GM12864 (cell line): Measurements from ENCODE around the gene SMAP2.

Source experiments
- DNase-seq: peaks from one replicate; pipeline ENCODE4 v3.0.0-alpha.2; 2011; ENCODE audit warnings: low read depth
- H3K4me3 ChIP-seq: 2 replicates; pipeline ENCODE4 v1.5.1; 2011; ENCODE audit warnings: mild to moderate bottlenecking, low read depth, low read length, control low read depth
- TF ChIP-seq, protein P1 (sequence below): IDR thresholded peaks from 2 replicates; pipeline ENCODE4 v1.5.1; 2011; ENCODE audit warnings: low read depth, mild to moderate bottlenecking, moderate library complexity, low read length, control low read depth, inconsistent platforms; ENCODE audit errors: missing control alignments

The SMAP2 gene

GRCh38 chr1:40396420-40396819 lies 22.9 kb downstream of the SMAP2 start:
- no peak overlapping the region for H3K4me3 ChIP-seq
- no peak for DNase-seq
- TF ChIP-seq, protein P1, sequence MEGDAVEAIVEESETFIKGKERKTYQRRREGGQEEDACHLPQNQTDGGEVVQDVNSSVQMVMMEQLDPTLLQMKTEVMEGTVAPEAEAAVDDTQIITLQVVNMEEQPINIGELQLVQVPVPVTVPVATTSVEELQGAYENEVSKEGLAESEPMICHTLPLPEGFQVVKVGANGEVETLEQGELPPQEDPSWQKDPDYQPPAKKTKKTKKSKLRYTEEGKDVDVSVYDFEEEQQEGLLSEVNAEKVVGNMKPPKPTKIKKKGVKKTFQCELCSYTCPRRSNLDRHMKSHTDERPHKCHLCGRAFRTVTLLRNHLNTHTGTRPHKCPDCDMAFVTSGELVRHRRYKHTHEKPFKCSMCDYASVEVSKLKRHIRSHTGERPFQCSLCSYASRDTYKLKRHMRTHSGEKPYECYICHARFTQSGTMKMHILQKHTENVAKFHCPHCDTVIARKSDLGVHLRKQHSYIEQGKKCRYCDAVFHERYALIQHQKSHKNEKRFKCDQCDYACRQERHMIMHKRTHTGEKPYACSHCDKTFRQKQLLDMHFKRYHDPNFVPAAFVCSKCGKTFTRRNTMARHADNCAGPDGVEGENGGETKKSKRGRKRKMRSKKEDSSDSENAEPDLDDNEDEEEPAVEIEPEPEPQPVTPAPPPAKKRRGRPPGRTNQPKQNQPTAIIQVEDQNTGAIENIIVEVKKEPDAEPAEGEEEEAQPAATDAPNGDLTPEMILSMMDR: no peak

GRCh38 chr1:40397258-40397657 lies 23.7 kb downstream of the SMAP2 start:
- TF ChIP-seq, protein P1: no peak
- H3K4me3 ChIP-seq: no peak overlapping the region
- no peak for DNase-seq

DNA sequence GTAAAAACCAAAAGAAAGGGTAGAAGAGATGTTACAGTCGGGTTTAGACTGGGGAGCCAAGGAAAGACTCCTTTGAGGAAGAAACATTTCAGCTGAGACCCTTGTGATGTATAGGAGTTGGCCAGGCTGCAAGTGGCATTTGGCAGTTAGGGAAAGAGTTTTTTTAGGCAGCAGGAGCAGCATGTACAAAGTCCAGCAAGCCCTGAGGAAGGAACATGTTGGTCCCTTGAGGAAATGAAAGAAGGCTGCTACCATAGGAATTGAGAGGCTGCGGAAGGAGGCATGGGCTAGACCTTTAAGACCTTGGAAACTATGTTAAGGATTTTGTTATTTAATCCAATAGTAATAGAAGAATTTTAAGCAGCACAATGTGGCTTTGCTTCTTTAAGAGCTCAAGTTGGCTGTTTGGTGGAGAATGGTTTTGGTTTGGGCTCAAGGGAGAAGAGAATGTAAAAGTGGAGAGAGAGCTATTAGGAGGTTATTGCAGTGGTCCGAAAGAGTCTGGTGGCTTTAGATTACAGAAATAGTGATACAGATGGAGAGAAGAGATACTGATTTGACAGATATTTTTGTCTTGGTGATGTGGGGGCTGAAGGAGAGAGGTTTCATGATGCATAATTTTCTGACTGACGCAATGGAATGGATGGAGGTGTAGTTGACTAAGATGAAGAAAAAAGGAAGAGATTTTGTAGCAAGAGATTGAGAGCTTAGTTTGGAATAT lies 26.6 kb downstream of the SMAP2 start:
- TF ChIP-seq, protein P1: no peak
- H3K4me3 ChIP-seq: peak overlapping the region; percentile 44; the same call in 1 of the 2 replicates
- peak; percentile 82 for DNase-seq

- no peak for DNase-seq
- H3K4me3 ChIP-seq: peak overlapping the region; percentile 44
- TF ChIP-seq, protein P1: no peak
Observed at GRCh38 chr1:40401473-40402201, 28.1 kb downstream of the SMAP2 start.

DNA sequence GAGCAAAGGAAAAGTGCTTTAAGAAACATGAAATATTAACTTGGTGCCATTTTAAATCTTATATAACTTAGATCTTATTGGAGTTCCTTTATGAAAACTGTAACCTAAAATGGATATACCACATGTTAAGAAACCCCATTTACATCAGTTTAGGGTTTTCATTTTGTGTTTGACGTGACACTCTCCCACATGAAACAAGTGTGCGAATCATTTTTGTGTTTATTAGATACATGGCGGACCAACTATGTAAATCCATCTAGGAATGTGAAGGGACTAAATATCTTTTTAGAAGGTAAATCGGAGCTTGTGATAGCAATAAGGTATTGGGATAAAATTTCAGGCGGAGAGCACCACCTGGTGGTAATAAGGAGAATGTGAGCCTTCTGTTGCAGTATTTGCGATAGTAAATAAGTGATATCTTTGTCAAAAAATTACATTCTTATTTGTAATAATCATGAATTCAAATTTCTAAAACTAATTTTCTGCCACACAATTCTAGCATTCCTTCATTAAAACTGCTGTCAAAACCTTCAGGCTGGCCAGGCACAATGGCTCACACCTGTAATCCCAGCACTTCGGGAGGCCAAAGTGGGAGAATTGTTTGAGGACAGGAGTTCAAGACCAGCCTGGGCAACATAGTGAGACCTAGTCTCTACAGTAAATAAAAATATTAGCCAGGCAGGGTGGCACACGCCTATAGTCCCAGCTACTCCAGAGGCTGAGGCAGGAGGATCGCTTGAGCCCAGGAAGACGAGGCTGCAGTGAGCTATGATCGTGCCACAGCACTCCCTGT lies 31.3 kb downstream of the SMAP2 start:
- DNase-seq: no peak
- TF ChIP-seq, protein P1: peak; percentile 68
- no peak overlapping the region for H3K4me3 ChIP-seq

DNA sequence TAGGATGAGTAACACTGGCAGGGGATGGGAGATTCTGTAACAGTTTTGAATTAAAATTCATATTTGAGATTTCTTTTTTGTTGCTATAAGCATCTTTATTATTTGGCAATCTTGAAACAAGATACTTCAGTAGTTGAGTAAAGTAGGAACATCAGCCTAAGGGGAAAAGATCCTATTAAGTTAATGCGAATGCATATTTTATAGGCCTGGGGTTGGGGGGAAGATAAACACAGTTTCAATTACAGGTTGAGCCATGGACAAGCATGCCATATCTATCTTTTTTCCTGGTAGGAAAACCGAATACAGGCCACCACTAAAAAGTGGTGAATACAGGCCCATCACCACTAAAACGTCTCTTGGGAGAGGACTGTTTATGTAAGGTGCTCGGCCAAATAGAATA lies 32.3 kb downstream of the SMAP2 start:
- no peak for DNase-seq
- H3K4me3 ChIP-seq: no peak overlapping the region
- TF ChIP-seq, protein P1: no peak
